ENCODE measurements around the gene UST.

DNA sequence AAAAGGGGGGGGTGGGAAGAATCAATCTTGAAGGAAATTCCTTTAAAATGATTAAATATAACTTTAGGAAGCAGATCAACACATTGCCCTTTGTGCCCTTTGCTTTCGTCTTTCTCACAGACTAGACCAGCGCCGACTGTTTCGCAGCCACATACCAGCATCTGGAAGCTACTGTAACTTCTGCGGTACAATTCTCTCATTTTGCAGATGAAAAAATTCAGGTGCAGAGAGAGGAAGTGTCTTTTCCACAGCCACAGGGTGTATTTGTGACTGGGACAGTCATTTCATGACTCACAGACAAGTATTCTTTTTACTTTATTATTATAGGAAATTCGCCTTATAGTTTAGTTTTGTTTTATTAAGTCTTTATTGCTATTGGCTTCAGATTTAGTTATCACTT is 84.2 kb downstream of the UST start:
- TF ChIP-seq POLR2AphosphoS5 (IDR thresholded peaks at IDR 0.05; ENCODE audit: low read depth, low read length), result no peak
- TF ChIP-seq POLR2A (IDR thresholded peaks at IDR 0.05; ENCODE audit: low read depth, low read length), result no peak
- TF ChIP-seq TAF1 (IDR thresholded peaks at IDR 0.05; ENCODE audit: low read depth, low read length), result no peak
- peak; percentile 88 for TF ChIP-seq SPI1 (IDR thresholded peaks at IDR 0.05; ENCODE audit: low read depth, low read length)
- TF ChIP-seq PAX5 (IDR thresholded peaks at IDR 0.05; ENCODE audit: insufficient read depth, low read length, severe bottlenecking), result no peak
- no peak for TF ChIP-seq POU2F2 (IDR thresholded peaks at IDR 0.05; ENCODE audit: low read depth, low read length)

Measured in GM12891 (cell line).